Testis (tissue), 2 donors: ENCODE results near the gene GNAO1.

Source experiments
- CTCF ChIP-seq, 3 experiments: fragments of 450-650 bp in 2 of 3; fragments of 200-600 bp in 1 of 3; sonication (generic) in 1 of 3; IDR thresholded peaks; one replicate each; pipeline ENCODE4 v1.5.1; 2016 to 2019; ENCODE audit warnings: antibody characterized with exemption in 3 of 3, mild to moderate bottlenecking in 2 of 3, moderate library complexity in 1 of 3
- POLR2A ChIP-seq: fragments of 450-650 bp; IDR thresholded peaks from one replicate; pipeline ENCODE4 v1.6.1; 2017; ENCODE audit warnings: antibody characterized with exemption, mild to moderate bottlenecking, moderate library complexity

DNA sequence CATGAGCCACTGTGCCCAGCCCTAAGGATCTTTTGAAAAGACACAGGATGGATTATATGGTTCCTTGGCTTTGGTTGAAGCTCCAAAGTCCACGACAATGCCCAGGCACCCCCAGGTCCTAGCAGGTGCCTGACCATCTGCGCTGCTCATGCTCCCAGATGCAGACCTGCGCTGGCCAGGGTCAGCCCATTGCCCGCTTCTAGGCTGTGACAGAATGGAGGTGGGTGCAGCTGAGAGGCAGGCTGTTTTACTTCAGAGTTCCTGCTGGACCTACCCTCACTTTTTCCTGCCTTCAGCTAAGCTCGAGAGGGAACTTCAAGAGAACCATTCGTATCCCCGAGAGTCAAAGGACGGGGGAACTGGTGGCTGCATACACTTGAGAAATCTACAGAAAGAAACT lies 173.6 kb downstream of the GNAO1 start:
- TF ChIP-seq POLR2A (no peak), CTCF (IDR thresholded peaks at IDR 0.05) (no peak)
